NB4 (cell line): ENCODE results near the gene UCHL3.

Experiments used
- DNase-seq: peaks from one replicate; pipeline ENCODE4 v3.0.0; 2010; ENCODE audit warnings: low read depth
- H3K4me3 ChIP-seq: one replicate; pipeline ENCODE4 v1.5.1; 2011; ENCODE audit warnings: mild to moderate bottlenecking, low read depth, low read length, moderate library complexity
- MYC ChIP-seq: IDR thresholded peaks from 2 replicates; pipeline ENCODE4 v1.6.1; 2011; ENCODE audit warnings: low read depth, low read length
- POLR2A ChIP-seq: IDR thresholded peaks from 2 replicates; pipeline ENCODE4 v1.6.1; 2011; ENCODE audit warnings: mild to moderate bottlenecking; ENCODE audit not compliant: insufficient read length; ENCODE audit errors: extremely low read depth
- TF ChIP-seq, protein P1 (sequence below): IDR thresholded peaks from one replicate; pipeline ENCODE4 v1.5.1; 2012; ENCODE audit warnings: low read depth, low read length
- TF ChIP-seq, protein P2 (sequence below): IDR thresholded peaks from 2 replicates; pipeline ENCODE4 v1.6.1; 2011; ENCODE audit warnings: low read depth, low read length

UCHL3 gene

DNA sequence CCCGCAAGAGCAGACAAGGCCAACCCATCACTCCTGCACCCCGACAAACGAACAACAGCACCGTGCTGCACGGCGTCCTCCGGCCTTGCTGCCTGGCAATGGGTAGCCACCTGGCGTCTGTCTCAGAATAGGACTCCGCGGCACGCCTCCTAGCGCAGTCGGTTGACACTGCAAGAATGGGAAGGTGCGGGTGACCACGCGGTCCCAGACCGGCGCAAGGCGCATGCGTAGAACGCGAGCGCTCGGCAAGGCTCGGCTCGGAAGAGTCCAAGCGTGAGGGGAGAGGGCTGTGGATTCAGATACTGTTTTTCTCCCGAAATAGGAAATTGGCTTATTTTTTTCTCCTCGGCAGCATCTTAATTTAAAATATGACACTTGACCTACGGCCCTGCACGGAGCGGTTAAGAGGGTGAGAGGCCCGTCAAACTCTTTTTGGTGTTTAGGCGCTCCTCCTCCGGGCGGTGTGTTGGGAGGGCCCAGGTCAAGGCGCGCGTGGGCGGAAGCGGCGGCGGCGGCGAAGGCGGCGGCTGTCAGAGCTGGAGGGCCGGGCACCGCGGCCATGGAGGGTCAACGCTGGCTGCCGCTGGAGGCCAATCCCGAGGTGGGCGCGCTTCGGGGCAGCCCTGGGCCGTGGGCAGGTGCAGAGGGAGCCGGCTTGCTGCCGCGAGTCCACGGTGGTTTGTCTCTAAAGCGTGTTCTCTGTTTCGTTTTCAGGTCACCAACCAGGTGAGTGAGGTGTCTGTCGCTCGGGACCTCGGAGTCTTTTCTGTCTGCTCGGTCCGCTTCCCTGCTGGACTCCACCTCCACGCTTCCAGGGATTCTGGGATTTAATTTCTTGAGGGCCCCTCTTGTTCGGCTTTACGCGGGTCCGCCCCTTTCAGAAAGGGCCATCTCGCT lies at the start of gene UCHL3:
Gene UCHL3 (plus strand): TSS at position 530 of the 897 bp plus-strand sequence. CDS start 30 bp downstream, at position 560.
- TF ChIP-seq, protein P1, sequence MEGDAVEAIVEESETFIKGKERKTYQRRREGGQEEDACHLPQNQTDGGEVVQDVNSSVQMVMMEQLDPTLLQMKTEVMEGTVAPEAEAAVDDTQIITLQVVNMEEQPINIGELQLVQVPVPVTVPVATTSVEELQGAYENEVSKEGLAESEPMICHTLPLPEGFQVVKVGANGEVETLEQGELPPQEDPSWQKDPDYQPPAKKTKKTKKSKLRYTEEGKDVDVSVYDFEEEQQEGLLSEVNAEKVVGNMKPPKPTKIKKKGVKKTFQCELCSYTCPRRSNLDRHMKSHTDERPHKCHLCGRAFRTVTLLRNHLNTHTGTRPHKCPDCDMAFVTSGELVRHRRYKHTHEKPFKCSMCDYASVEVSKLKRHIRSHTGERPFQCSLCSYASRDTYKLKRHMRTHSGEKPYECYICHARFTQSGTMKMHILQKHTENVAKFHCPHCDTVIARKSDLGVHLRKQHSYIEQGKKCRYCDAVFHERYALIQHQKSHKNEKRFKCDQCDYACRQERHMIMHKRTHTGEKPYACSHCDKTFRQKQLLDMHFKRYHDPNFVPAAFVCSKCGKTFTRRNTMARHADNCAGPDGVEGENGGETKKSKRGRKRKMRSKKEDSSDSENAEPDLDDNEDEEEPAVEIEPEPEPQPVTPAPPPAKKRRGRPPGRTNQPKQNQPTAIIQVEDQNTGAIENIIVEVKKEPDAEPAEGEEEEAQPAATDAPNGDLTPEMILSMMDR, result peak; percentile 66
- TF ChIP-seq MYC (peak; percentile 100), POLR2A (peak; percentile 81)
- TF ChIP-seq, protein P2, sequence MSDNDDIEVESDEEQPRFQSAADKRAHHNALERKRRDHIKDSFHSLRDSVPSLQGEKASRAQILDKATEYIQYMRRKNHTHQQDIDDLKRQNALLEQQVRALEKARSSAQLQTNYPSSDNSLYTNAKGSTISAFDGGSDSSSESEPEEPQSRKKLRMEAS, result peak; percentile 99
- DNase-seq, result peak; percentile 97
- peak within 1 kb of the TSS; percentile 88 for H3K4me3 ChIP-seq

DNA sequence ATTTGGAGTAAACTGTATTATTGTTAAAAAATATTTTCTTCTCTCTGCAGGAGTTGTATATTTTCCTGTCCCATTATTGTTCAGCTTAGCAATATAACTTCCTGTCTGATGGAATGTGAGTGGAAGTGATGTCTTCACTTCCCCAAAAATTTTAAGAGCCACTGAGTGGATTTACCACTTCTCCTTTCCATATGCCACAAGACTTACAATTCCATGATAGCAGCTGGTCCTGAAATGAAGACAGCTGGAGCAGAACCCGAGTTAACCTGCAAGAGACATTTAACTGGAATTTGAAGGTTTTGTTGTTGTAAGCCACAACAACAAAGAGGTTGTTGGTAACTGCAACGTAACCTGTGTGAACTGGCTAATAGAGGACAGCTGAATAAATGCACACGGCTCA lies 44.3 kb upstream of the UCHL3 start:
- no peak overlapping the region for H3K4me3 ChIP-seq
- DNase-seq, result peak; percentile 87
- TF ChIP-seq MYC (no peak), POLR2A (no peak)
- TF ChIP-seq, protein P1, result no peak
- TF ChIP-seq, protein P2, result no peak

DNA sequence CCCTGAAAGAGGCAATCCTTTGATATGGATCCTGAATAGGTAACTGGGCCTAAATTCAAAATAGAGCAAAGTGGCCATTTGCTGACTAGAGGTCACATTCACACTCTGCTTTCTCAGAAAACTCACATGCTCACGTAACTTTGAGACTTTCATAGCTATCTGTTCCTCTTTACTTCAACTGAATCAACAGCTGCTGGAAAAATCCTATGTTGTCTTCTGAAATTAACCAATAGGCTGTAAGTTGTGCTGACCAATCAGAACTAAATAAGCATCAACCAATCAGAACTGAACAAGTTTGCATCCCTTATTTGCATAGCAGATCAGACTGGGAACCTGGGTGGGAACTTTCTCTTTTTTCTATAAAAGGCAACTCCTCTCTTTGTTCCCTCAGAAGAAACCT lies 43.6 kb upstream of the UCHL3 start:
- TF ChIP-seq MYC, result no peak
- TF ChIP-seq, protein P2, result peak; percentile 24; the same call in 1 of the 2 replicates
- peak; percentile 40 for DNase-seq
- H3K4me3 ChIP-seq, result no peak overlapping the region

DNA sequence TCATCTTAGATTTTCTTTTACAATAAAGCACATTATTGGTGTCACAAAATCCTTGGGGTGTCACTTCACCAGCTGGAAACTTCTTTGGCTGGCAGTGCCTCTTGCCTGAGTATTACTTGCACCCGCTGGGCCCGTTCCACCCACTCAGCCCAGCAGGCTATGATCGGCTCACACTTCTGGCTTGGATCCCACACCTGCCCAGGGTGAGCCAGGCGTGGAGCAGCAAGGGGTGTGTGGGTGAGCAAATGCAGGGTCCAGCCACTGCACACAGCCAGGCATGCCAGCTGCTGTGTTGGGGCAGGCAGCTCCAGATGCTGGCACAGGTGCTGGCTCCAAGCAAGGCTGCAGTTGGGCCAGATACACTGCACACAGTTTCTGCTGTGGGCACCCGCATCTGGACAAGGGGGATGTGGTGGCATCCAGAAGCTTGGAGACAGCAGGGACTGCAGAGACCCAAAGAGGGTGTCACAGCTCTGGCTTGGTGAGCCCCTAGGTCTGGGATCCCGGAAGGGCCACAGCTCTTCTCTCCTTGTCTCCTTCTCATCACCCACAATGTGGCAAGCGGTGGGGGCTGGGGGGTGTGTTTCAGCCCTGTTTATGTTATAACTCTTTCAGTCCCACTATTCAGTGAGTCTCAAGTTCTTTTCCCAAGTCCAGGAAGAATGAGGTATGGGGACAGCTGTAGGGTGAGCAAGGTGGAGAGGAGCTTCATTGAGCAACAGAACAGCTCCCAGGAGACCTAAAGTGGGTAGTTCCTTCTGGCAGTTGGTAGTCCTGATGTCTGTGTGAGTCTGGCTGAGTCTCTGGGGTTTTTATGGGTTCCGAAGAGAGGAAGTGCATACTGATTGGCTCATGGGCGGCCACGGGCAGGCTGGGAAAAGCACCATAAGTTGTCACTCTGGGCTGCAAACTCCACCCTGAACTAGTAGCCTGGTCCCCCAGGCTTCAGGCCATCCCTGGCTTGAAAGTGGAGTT lies 42.3 kb upstream of the UCHL3 start:
- peak; percentile 92 for DNase-seq
- TF ChIP-seq POLR2A (peak; percentile 65), MYC (no peak)
- TF ChIP-seq, protein P2, result 0 out of 2 replicates have a peak, but pooled peaks have one; percentile 36
- H3K4me3 ChIP-seq, result no peak overlapping the region

DNA sequence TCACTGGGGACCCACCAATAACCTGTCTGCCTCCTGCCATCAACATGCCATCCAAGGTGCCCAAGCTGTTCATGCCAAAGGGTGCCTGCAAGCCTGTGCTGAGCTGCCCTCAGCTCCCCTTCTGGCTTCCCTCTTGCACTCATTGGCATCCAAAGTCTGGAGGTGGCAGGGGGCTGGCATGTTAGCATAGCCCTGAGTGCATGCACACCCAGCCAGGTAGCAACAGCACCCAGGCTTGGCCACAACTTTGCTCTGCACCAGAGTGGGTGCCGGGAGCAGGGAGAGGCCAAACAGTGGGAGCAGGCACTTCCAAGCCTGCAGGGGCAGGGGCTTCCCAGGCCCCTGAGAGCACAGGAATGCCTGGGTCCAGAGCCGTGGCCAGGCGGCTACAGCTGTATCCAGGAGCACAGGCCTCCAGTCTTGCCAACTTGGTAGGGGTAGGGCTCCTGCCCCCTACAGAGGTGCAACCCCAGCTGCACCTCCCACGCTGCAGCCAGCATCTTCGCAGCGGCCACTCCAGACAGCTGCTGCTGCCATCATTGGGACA lies 41.5 kb upstream of the UCHL3 start:
- TF ChIP-seq POLR2A, result no peak
- TF ChIP-seq, protein P2, result 0 out of 2 replicates have a peak, but pooled peaks have one; percentile 1
- H3K4me3 ChIP-seq, result no peak overlapping the region
- no peak for DNase-seq

DNA sequence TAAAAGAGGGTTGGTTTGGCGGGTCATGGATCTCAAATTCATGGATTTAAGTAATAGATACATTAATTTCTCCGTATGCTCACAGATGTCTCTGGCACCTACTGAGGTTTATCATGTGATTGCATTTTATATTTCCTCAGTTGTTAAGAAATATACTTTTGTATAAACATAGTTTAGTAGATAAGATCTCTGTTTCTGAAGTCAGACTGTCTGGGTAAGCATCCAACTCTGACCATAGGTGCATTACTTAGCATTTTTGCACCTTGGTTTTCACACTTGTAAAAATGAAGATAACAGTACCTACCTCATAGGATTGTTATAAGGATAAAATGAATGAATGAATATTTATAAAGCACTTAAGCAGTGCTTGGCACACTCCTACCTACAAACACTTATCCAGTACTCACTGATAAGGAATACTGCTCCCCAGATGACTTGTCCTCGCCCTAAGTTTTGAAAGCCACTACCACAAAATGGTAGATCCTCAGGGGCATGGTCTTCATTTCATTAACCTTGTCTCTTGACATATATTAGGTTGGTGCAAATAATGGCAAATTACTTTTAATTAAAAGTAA lies 38.5 kb upstream of the UCHL3 start:
- no peak for DNase-seq
- H3K4me3 ChIP-seq, result no peak overlapping the region
- TF ChIP-seq POLR2A (no peak), MYC (no peak)
- TF ChIP-seq, protein P1, result no peak
- TF ChIP-seq, protein P2, result no peak
